ENCODE data around the gene MORC2. TPM values are rescaled to one million over a fixed set of nuclear protein-coding genes. Genes with fewer than 3 reads are reported as not detected.

MORC2 gene
- total and polyA plus RNA-seq, 2 donors (not counting 1 experiment from before 2014, with no cell fraction given): 10.1 to 23.1 TPM

DNA sequence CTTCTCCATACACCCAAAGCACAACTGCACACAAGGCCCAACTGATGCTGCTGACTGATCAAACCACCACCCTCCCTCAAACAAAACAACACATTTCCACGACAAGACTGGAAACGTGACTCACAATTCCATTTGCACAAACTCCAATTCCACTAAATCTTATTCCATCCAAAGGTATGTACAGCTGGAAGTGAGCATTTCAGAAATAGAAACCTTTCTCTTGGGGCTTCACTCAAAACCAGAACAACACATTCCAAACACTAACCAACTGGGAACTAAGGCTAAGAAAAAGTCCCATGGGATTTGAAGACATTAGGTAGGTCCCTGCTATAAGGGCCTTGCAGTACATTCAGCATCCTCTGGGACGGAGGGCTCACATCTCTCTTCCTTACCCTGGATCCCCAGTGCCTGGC, 19.6 kb downstream of the MORC2 start:
- H3K4me3 ChIP-seq (replicated peaks in 1 of 4; ENCODE audit: control extremely low read depth in 1 of 4, insufficient read depth in 1 of 4, low read depth in 3 of 4, low read length in 4 of 4): no peak overlapping the region
- no peaks in the 10 kb centered on the region for H4K20me1 ChIP-seq (ENCODE audit: control insufficient read depth, extremely low read depth, insufficient read depth, low read length)
- H3K27me3 ChIP-seq (ENCODE audit: control insufficient read depth, insufficient read depth, low read length): no peaks in the 10 kb centered on the region
- H3K9me3 ChIP-seq (ENCODE audit: control insufficient read depth, insufficient read depth, low read depth, low read length): no peaks in the 10 kb centered on the region
- H3K27ac ChIP-seq (ENCODE audit: insufficient read depth, low read length): no peak overlapping the region
- DNase-seq (ENCODE audit: low read depth in 2 of 2): peak in 1 of 2 donors; percentile 19
- no peak overlapping the region for H3K9ac ChIP-seq (ENCODE audit: insufficient read depth, low read length)
- no peak for TF ChIP-seq EZH2 (IDR thresholded peaks at IDR 0.05; ENCODE audit: low read length, missing control alignments)
- no peak for TF ChIP-seq CTCF (conservative IDR thresholded peaks at IDR 0.05 in 1 of 2, IDR thresholded peaks at IDR 0.05 in 1 of 2; ENCODE audit: low read depth in 1 of 2, low read length in 2 of 2)
- H3K79me2 ChIP-seq (ENCODE audit: control insufficient read depth, insufficient read depth, low read length): no peaks in the 10 kb centered on the region
- H3K4me2 ChIP-seq (ENCODE audit: extremely low read depth, insufficient read depth, low read length): no peak overlapping the region
- peaks cover 24% of the 10 kb centered on the region for H3K36me3 ChIP-seq (ENCODE audit: control insufficient read depth, insufficient read depth, low read length)
- no peak overlapping the region for H2AFZ ChIP-seq (ENCODE audit: low read length)
- no peaks in the 10 kb centered on the region for H3K4me1 ChIP-seq (ENCODE audit: control insufficient read depth, extremely low read depth, insufficient read depth, low read length)

DNA sequence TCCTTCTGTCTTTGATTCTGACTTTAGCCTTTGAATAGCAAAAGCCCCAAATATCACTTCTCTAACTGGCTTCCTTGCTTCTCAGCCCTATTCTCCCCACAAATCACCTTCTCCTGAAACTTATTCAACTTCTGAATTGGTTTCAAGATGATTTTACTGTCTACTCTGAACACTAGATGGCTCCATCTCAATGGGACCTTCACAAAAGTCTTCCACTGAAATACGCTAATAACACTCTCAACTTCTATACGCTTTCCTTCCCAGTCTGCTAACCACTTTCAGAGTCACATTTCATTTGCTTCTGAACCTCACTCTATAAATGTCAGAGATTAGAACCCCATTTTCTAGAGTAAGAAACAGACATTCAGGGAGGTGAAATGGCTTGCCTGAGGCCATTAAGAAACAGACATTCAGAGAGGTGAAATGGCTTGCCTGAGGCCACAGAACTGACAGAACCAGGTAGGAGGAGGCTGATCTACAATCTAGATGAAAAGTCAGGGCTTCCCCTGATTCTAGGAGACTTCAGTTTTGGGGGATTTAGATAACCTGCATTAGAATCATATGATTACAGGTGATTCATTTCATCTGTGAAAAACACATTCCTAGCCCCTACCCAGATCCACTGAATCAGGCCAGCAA, 20.6 kb downstream of the MORC2 start:
- H3K4me2 ChIP-seq (ENCODE audit: extremely low read depth, insufficient read depth, low read length): no peak overlapping the region
- no peak overlapping the region for H3K27ac ChIP-seq (ENCODE audit: insufficient read depth, low read length)
- H3K4me1 ChIP-seq (ENCODE audit: control insufficient read depth, extremely low read depth, insufficient read depth, low read length): no peaks in the 10 kb centered on the region
- no peaks in the 10 kb centered on the region for H3K27me3 ChIP-seq (ENCODE audit: control insufficient read depth, insufficient read depth, low read length)
- no peaks in the 10 kb centered on the region for H3K9me3 ChIP-seq (ENCODE audit: control insufficient read depth, insufficient read depth, low read depth, low read length)
- H3K36me3 ChIP-seq (ENCODE audit: control insufficient read depth, insufficient read depth, low read length): peaks cover 24% of the 10 kb centered on the region
- no peaks in the 10 kb centered on the region for H3K79me2 ChIP-seq (ENCODE audit: control insufficient read depth, insufficient read depth, low read length)
- TF ChIP-seq EZH2 (IDR thresholded peaks at IDR 0.05; ENCODE audit: low read length, missing control alignments) (no peak), CTCF (conservative IDR thresholded peaks at IDR 0.05 in 1 of 2, IDR thresholded peaks at IDR 0.05 in 1 of 2; ENCODE audit: low read depth in 1 of 2, low read length in 2 of 2) (peak; percentile 57 to 63)
- no peaks in the 10 kb centered on the region for H4K20me1 ChIP-seq (ENCODE audit: control insufficient read depth, extremely low read depth, insufficient read depth, low read length)
- H3K9ac ChIP-seq (ENCODE audit: insufficient read depth, low read length): no peak overlapping the region
- H3K4me3 ChIP-seq (replicated peaks in 1 of 4; ENCODE audit: control extremely low read depth in 1 of 4, insufficient read depth in 1 of 4, low read depth in 3 of 4, low read length in 4 of 4): no peak overlapping the region
- DNase-seq (ENCODE audit: low read depth in 2 of 2): peak; percentile 36 to 79
- H2AFZ ChIP-seq (ENCODE audit: low read length): no peak overlapping the region

DNA sequence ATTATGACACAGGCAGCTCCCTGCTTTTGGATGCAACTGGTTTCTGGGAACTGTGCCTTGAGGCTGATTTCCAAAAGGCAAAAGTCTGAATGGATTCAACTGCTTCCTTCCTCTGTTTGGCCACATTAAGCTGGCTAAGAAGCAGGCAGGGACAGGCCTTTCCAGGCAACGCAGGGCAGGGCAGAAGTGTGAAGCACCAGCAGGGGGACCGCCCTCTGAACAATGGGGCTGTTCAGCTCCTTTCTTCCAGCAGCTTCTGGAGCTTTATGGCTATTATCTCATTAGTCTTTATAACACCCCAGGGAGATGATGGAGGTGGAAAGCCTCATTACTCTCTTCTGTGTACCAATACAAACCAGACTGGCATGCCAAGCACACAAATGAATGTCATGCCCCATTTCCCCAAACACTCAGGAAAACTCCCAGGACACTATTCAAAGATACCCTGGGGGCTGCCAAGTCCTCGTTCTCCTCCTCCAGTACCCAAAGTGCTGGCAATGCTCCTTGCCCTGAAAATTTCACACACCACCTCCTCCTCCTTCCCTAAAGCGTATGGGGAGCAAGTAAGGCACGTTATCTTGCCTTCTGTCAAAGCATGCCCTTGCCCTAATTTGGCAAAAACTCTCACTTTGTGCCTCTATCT, 21.3 kb downstream of the MORC2 start:
- no peak overlapping the region for H2AFZ ChIP-seq (ENCODE audit: low read length)
- no peak overlapping the region for H3K4me3 ChIP-seq (replicated peaks in 1 of 4; ENCODE audit: control extremely low read depth in 1 of 4, insufficient read depth in 1 of 4, low read depth in 3 of 4, low read length in 4 of 4)
- H3K9ac ChIP-seq (ENCODE audit: insufficient read depth, low read length): no peak overlapping the region
- no peaks in the 10 kb centered on the region for H3K79me2 ChIP-seq (ENCODE audit: control insufficient read depth, insufficient read depth, low read length)
- DNase-seq (ENCODE audit: low read depth in 2 of 2): no peak
- no peaks in the 10 kb centered on the region for H3K9me3 ChIP-seq (ENCODE audit: control insufficient read depth, insufficient read depth, low read depth, low read length)
- TF ChIP-seq CTCF (conservative IDR thresholded peaks at IDR 0.05 in 1 of 2, IDR thresholded peaks at IDR 0.05 in 1 of 2; ENCODE audit: low read depth in 1 of 2, low read length in 2 of 2) (no peak), EZH2 (IDR thresholded peaks at IDR 0.05; ENCODE audit: low read length, missing control alignments) (no peak)
- H3K27me3 ChIP-seq (ENCODE audit: control insufficient read depth, insufficient read depth, low read length): no peaks in the 10 kb centered on the region
- no peaks in the 10 kb centered on the region for H3K4me1 ChIP-seq (ENCODE audit: control insufficient read depth, extremely low read depth, insufficient read depth, low read length)
- no peaks in the 10 kb centered on the region for H4K20me1 ChIP-seq (ENCODE audit: control insufficient read depth, extremely low read depth, insufficient read depth, low read length)
- no peak overlapping the region for H3K4me2 ChIP-seq (ENCODE audit: extremely low read depth, insufficient read depth, low read length)
- H3K36me3 ChIP-seq (ENCODE audit: control insufficient read depth, insufficient read depth, low read length): peaks cover 26% of the 10 kb centered on the region
- H3K27ac ChIP-seq (ENCODE audit: insufficient read depth, low read length): no peak overlapping the region
